Vagina (tissue), 2 donors: Measurements from ENCODE around the gene DOK6. TPM values are rescaled to one million over a fixed set of nuclear protein-coding genes. Genes with fewer than 3 reads are reported as not detected.

Experiments
- DNase-seq, 2 donors: peaks; one replicate each; pipeline ENCODE4 v3.0.0-alpha.2; 2017; ENCODE audit errors: extremely low spot score in 2 of 2
- H3K27ac ChIP-seq: fragments of 200-600 bp; sonication (generic); one replicate; pipeline ENCODE4 v1.5.1; 2019
- H3K27me3 ChIP-seq: fragments of 200-600 bp; sonication (generic); one replicate; pipeline ENCODE4 v1.5.1; 2019
- H3K36me3 ChIP-seq, 2 donors: fragments of 200-600 bp; sonication (generic); one replicate each; pipeline ENCODE4 v1.5.1; 2017 to 2019
- H3K4me1 ChIP-seq: fragments of 200-600 bp; sonication (generic); one replicate; pipeline ENCODE4 v1.5.1; 2019
- H3K4me3 ChIP-seq, 2 donors: fragments of 200-600 bp; sonication (generic); 1 replicate in 1 of 2; 2 replicates in 1 of 2; pipeline ENCODE4 v1.5.1; 2016 to 2019
- H3K9me3 ChIP-seq: fragments of 200-600 bp; sonication (generic); one replicate; pipeline ENCODE4 v1.5.1; 2019
- CTCF ChIP-seq, 3 experiments: fragments of 450-650 bp in 2 of 3; fragments of 200-600 bp in 1 of 3; sonication (generic) in 1 of 3; IDR thresholded peaks; one replicate each; pipeline ENCODE4 v1.5.1; 2017 to 2019; ENCODE audit warnings: antibody characterized with exemption in 3 of 3, mild to moderate bottlenecking in 2 of 3, moderate library complexity in 2 of 3
- POLR2A ChIP-seq, 2 donors: fragments of 450-650 bp; IDR thresholded peaks; one replicate each; pipeline ENCODE4 v1.6.1; 2017; ENCODE audit warnings: antibody characterized with exemption in 2 of 2, mild to moderate bottlenecking in 2 of 2, moderate library complexity in 2 of 2
- POLR2AphosphoS5 ChIP-seq, 2 donors: sonication (generic); formaldehyde crosslinking; IDR thresholded peaks; one replicate each; pipeline ENCODE4 v1.9.0; 2017; ENCODE audit warnings: antibody characterized with exemption in 2 of 2, mild to moderate bottlenecking in 2 of 2, low read depth in 1 of 2; ENCODE audit not compliant: insufficient read depth in 1 of 2
- intact Hi-C: fragments of 100-400 bp; cut with DNase I; formaldehyde crosslinking; loops from one replicate; pipeline ENCODE4 v1.15.1; 2023
- total RNA-seq: library from RNA; depleted of rRNA; stranded (reverse); fragments of >200 nt; gene quantifications from one replicate; pipeline ENCODE4 v1.2.3, GENCODE V29; 2016

The DOK6 gene
- total RNA-seq, 1 donor from 2014 or later: 1.2 TPM

- intact Hi-C loops: no loop called here
- Histone ChIP-seq H3K27me3 (no peaks in the 10 kb centered on the region), H3K4me3 (no peak overlapping the region), H3K27ac (no peak overlapping the region), H3K36me3 (no peaks in the 10 kb centered on the region), H3K9me3 (no peaks in the 10 kb centered on the region), H3K4me1 (no peaks in the 10 kb centered on the region)
- TF ChIP-seq CTCF (IDR thresholded peaks at IDR 0.05) (no peak), POLR2A (IDR thresholded peaks at IDR 0.05) (no peak), POLR2AphosphoS5 (IDR thresholded peaks at IDR 0.05; ENCODE audit: insufficient read depth in 1 of 2, low read depth in 1 of 2) (no peak)
- no peak for DNase-seq
Observed at GRCh38 chr18:69411199-69411598, 10.5 kb downstream of the DOK6 start.

- no peaks in the 10 kb centered on the region for H3K36me3 ChIP-seq
- H3K27ac ChIP-seq: no peak overlapping the region
- no peak overlapping the region for H3K4me3 ChIP-seq
- H3K4me1 ChIP-seq: peaks cover 5% of the 10 kb centered on the region
- DNase-seq: no peak
- H3K9me3 ChIP-seq: no peaks in the 10 kb centered on the region
- TF ChIP-seq POLR2AphosphoS5 (IDR thresholded peaks at IDR 0.05; ENCODE audit: insufficient read depth in 1 of 2, low read depth in 1 of 2) (no peak), POLR2A (IDR thresholded peaks at IDR 0.05) (no peak), CTCF (IDR thresholded peaks at IDR 0.05) (no peak)
- intact Hi-C loops: no loop called here
- H3K27me3 ChIP-seq: no peaks in the 10 kb centered on the region
Observed at GRCh38 chr18:69414184-69414583, 13.5 kb downstream of the DOK6 start.

- no peak for TF ChIP-seq CTCF (IDR thresholded peaks at IDR 0.05)
- no peak for TF ChIP-seq POLR2A (IDR thresholded peaks at IDR 0.05)
- no peak for TF ChIP-seq POLR2AphosphoS5 (IDR thresholded peaks at IDR 0.05; ENCODE audit: insufficient read depth in 1 of 2, low read depth in 1 of 2)
- no peak overlapping the region for H3K4me3 ChIP-seq
- intact Hi-C loops: no loop called here
- no peaks in the 10 kb centered on the region for H3K9me3 ChIP-seq
- H3K27ac ChIP-seq: no peak overlapping the region
- no peaks in the 10 kb centered on the region for H3K27me3 ChIP-seq
- DNase-seq: no peak
- no peaks in the 10 kb centered on the region for H3K36me3 ChIP-seq
- no peaks in the 10 kb centered on the region for H3K4me1 ChIP-seq
Observed at GRCh38 chr18:69432847-69433246, 32.2 kb downstream of the DOK6 start.

GRCh38 chr18:69435000-69435399 lies 34.3 kb downstream of the DOK6 start:
- no peaks in the 10 kb centered on the region for H3K27me3 ChIP-seq
- intact Hi-C loops: no loop called here
- H3K36me3 ChIP-seq: no peaks in the 10 kb centered on the region
- no peak overlapping the region for H3K27ac ChIP-seq
- no peak overlapping the region for H3K4me3 ChIP-seq
- TF ChIP-seq POLR2AphosphoS5 (IDR thresholded peaks at IDR 0.05; ENCODE audit: insufficient read depth in 1 of 2, low read depth in 1 of 2) (no peak), CTCF (IDR thresholded peaks at IDR 0.05) (no peak), POLR2A (IDR thresholded peaks at IDR 0.05) (no peak)
- H3K4me1 ChIP-seq: no peaks in the 10 kb centered on the region
- no peaks in the 10 kb centered on the region for H3K9me3 ChIP-seq
- no peak for DNase-seq

GRCh38 chr18:69444221-69444620 lies 43.5 kb downstream of the DOK6 start:
- no peaks in the 10 kb centered on the region for H3K27me3 ChIP-seq
- TF ChIP-seq CTCF (IDR thresholded peaks at IDR 0.05) (no peak), POLR2A (IDR thresholded peaks at IDR 0.05) (no peak), POLR2AphosphoS5 (IDR thresholded peaks at IDR 0.05; ENCODE audit: insufficient read depth in 1 of 2, low read depth in 1 of 2) (no peak)
- no peak overlapping the region for H3K27ac ChIP-seq
- no peaks in the 10 kb centered on the region for H3K4me1 ChIP-seq
- no peaks in the 10 kb centered on the region for H3K36me3 ChIP-seq
- H3K9me3 ChIP-seq: no peaks in the 10 kb centered on the region
- no peak overlapping the region for H3K4me3 ChIP-seq
- DNase-seq: no peak
- intact Hi-C loops: no loop called here
